Stimulated activated CD4-positive, alpha-beta T cell treated with anti-CD3 and anti-CD28 coated beads, Interleukin-2, amount 100 ng/mL, for 48 hours (primary cell): ENCODE data around the gene ADSS2.

Experiments used
- DNase-seq, 2 donors: peaks; one replicate each; pipeline ENCODE4 v3.0.0-alpha.2; 2020

The ADSS2 gene

DNA sequence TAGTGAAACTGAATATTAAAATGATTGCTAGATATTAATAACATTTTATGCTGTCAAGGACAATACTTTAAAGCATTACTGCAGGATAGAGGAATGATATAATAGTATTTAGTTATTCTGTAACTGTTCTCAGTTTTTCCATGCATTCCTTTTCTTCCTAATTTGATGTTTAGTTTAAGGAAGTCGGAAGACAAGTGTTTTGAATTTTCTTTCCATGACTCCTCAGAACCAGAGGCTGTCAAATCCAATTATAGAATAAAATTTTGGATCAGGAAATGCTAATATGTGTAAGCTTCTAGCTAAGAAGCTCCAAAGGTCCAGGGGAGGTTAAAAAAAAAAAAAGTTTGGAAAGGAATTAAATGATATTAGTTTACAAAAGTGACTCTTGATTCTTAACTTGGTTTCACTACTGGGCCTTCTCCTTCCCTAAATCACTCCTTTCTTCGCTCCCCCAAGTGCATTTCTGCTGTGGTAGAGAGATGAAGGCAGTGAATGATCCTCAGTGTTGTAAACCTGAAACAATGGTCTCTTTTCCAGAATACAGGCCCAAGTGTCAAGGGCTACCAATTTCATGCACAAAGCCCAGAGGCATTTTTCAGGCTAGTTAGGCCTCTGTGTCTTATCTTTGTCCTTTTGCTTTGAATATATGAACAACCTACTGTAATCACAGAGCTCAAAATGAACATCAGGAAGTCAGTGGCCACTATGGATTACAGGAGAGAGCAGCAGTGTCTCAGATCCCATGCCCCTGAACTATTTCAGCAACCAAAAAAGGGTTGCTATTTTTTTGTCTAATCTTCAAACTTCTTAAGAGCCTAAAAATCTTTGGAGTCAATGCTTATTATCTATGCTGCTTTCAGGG, 6.2 kb downstream of the ADSS2 start:
- no peak for DNase-seq

DNA sequence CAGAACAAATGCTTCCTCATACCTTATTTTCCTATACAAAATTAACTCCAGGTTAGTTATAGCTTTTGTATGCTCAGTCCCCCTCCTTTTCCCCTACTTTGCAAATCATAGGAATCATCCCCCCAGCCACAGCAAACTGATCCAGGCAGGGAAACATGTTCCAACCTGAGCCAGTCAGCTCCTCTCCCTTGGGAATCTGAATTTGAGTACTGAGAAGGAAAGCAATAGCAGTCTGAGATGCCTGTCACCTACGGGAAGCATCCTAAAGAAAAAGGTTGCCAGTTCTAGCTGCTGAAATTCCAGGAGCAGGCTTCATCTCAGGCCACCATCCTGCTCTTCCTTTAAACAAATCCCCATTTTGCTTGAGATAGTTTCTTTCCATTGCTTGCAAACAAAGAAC, 6.9 kb downstream of the ADSS2 start:
- no peak for DNase-seq

DNA sequence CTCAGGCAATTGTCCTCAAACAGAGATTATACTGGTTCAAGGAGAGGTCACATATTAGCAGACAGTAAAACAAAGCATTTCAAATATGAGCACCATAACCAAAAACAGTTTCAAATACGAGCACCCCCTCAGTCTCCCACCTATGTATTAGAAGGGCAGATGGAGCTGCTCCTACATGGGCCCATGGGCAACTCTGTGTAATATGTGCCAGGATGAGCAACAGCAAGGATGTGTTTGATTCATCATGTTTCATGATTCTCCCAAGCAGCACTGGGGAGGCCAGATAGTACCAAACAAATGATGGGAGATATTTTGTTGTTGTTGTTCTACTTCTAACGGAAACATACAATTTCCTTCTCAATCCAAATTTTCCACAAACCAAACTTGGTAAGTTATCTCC, 8.9 kb downstream of the ADSS2 start:
- no peak for DNase-seq

GRCh38 chr1:244439391-244440032, 12.2 kb downstream of the ADSS2 start:
- no peak for DNase-seq

- no peak for DNase-seq
Observed at GRCh38 chr1:244437086-244437468, 14.6 kb downstream of the ADSS2 start.

DNA sequence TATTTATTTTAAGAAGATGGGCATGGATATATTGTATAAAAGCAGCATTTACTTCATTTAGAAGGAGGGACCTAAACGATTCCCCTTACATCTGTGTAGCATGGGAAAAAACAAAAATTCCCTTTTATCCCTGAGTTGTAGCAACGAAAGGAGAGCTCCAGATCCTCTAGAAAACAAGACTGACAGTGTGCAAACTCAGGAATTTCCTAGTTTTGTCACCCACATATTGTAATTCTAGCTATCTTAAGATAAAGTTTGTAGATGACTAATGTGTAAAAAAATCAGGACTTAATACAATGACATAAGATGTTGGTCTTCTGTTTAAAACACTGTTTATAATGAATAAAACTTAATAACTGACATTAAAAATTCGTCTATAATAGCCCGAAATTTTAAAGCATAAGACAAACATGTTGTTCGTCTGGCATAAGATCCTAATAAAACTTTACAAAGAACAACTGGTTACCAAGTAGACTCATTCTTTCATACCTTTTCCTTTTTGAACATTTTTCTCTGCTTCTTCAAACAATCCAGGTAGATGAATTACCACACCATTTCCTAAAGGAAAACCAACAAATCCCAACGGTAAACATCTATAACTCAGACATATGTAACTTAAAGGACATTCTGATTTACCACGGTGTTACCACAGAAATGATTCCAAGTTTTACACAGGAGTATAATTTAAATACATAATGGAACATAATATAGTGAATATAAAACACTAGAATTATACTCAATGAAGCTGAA, 15.2 kb downstream of the ADSS2 start:
- DNase-seq, result no peak

- no peak for DNase-seq
Observed at GRCh38 chr1:244435562-244436205, 16.0 kb downstream of the ADSS2 start.

- no peak for DNase-seq
Observed at GRCh38 chr1:244431166-244431565, 20.5 kb downstream of the ADSS2 start.

DNA sequence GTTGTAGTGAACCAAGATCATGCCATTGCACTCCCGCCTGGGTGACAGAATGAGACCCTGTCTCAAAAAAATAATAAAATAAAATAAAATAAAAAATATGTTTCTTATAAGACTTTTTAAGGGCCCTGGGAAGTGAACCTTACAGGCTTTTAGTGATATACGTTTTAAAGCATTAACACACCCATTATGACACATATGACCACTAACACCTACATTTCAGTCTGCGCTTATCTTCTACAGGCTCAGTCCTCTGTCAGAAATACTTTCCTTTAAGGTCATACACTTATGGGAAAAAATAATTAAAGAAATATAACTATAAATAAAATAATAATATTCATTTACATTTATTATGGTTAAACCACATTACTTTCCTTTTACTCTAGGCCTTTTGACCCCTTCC, 21.9 kb downstream of the ADSS2 start:
- no peak for DNase-seq

DNA sequence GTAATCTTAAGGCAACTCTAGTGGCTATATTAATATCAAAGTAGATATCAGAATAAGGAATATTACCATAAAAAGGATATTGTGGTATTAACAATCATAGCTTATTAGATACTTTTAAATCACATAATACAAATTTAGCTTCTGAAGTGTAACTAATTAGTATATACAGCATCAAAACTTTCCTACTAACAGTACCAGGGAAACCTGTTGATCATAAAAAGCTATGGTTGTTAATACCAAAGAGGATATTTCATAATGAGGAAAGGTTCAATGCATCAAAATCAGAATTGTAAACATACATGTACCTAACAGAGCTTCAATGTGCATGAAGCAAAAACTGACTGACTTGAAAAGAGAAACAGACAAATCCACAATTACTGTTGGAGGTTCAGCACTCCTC, 24.1 kb downstream of the ADSS2 start:
- DNase-seq, result no peak

GRCh38 chr1:244424649-244425334, 26.9 kb downstream of the ADSS2 start:
- DNase-seq, result no peak

- DNase-seq, result no peak
Observed at GRCh38 chr1:244422174-244422573, 29.5 kb downstream of the ADSS2 start.

DNA sequence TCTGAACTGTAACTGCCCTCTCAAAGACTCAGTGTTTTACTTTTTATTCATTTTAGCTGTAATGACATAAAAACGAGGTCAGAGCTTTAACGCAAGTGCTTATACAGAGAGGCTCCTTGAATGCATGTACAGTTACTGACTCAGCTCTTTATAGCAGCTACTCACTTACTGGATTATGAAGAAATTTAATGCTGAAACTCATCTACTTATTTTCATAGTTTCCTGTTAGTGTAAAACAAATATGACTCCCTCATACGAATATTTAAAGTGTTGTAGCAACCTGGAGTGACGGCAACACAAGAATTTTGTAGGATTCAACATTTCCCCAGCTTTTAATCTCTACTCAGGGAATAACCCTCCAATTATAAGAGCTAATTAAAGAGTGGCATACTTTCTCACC, 32.7 kb downstream of the ADSS2 start:
- no peak for DNase-seq

GRCh38 chr1:244414543-244414942, 37.2 kb downstream of the ADSS2 start:
- DNase-seq, result no peak

- DNase-seq, result no peak
Observed at GRCh38 chr1:244413736-244414135, 38.0 kb downstream of the ADSS2 start.

GRCh38 chr1:244412176-244412575, 39.5 kb downstream of the ADSS2 start:
- DNase-seq, result no peak

- DNase-seq, result no peak
Observed at GRCh38 chr1:244409701-244410100, 42.0 kb downstream of the ADSS2 start.

DNA sequence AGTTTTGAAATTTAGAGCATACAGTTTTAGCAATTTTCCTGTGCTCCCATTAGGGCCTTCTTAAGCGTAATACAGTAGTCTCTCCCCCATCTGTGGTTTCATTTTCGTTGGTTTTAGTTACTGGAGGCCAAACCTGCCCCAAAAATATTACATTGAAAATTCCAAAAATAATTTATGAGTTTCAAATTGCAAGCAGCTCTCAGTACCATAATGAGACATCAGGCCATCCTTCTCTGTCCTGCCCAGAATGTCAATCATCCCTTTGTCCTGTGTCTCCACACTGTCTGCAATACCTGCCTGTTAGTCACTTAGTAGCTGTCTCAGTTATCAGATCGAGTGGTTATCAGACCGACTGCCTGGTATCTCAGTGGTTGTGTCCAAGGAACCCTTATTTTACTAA, 45.4 kb downstream of the ADSS2 start:
- no peak for DNase-seq

DNA sequence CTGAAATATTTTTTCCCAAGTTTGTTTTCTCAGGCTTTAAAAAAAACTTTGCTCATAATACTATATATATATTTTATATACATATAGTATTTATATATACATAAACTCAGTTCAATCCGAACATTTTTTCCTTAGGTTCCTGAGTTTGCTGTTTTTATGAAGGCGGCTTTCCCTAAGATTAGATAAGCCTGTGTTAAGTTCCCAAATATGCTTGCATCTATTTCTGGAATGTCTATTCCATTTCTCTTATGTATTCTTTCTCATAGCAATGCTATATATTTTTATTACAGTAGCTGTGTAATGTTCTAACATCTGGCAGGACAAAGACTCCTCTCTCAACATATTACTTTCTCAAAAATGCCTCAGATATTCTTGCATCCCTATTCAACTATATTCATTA, 45.9 kb downstream of the ADSS2 start:
- no peak for DNase-seq

DNA sequence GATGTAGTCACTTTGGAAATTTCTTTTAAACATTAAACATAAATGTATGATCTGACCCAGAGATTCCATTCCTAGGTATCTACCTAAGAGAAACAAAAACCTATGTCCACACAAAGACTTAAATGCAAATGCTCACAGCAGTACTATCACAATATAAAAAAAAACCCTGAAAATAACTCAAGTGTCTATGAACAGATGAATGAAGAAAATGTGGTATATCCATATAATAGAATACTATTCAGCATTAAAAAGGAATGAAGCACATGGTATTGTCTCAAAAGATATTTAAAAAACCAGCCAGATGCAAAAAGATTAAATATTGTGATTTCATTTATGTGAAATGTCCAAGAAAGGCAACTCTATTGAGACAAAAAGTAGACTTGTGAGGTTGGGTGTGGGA, 48.3 kb downstream of the ADSS2 start:
- DNase-seq, result no peak

DNA sequence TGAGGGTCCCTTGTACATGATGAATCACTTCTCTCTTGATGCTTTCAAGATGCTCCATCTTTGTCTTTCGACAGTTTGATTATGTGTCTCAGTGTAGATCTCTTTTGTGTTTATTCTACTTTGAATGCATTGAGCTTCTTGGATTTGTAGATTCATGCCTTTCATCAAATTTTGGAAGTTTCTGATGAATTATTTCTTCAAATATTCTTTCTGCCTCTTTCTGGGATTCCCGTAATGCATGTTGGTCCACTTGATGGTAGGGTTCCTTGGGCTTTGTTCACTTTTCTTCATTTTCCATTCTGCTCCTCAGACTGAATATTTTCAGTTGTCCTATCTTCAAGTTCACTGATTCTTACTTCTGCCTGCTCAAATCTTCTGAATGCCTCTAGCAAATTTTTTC, 50.7 kb downstream of the ADSS2 start:
- no peak for DNase-seq

DNA sequence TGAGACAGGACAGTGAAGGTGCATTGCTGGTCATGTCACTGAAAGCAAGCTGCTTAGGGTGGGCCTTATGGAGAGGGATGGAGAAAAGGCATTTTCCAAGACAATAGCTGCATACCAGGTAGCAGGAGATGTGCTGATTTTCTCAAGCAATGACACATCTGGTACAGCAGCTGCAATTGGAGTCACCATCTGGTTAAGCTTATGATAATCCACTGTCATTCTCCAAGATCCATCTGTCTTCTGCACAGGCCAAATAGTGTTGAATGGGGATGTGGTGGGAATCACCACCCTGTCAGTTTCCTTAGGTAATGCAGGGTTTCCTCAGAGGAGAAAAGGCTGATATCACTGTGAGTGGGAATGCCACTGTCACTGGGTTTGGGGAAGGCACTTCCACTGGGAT, 54.6 kb downstream of the ADSS2 start:
- DNase-seq, result no peak

GRCh38 chr1:244395965-244396364, 55.7 kb downstream of the ADSS2 start:
- no peak for DNase-seq
